HCT116 (cell line): Measurements from ENCODE around the gene ZNF423.

Source experiments
- CEBPB ChIP-seq: IDR thresholded peaks from 2 replicates; pipeline ENCODE4 v1.6.1; 2012; ENCODE audit warnings: low read depth
- EZH2 ChIP-seq: fragments of 200-600 bp; sonication (generic); IDR thresholded peaks from 2 replicates; pipeline ENCODE4 v1.6.1; 2017; ENCODE audit warnings: antibody characterized with exemption, mixed run types
- EZH2phosphoT487 ChIP-seq: fragments of 200-600 bp; IDR thresholded peaks from 2 replicates; pipeline ENCODE4 v1.6.1; 2018; ENCODE audit warnings: antibody characterized with exemption, borderline replicate concordance
- JUND ChIP-seq: IDR thresholded peaks from 2 replicates; pipeline ENCODE4 v1.6.1; 2012
- MAX ChIP-seq: IDR thresholded peaks from 2 replicates; pipeline ENCODE4 v1.6.1; 2012
- POLR2A ChIP-seq: IDR thresholded peaks from 2 replicates; pipeline ENCODE4 v1.7.0; 2011; ENCODE audit warnings: borderline replicate concordance; ENCODE audit not compliant: insufficient read depth, insufficient read length; ENCODE audit errors: extremely low read depth
- POLR2AphosphoS5 ChIP-seq: IDR thresholded peaks from 2 replicates; pipeline ENCODE4 v1.6.1; 2011; ENCODE audit warnings: mild to moderate bottlenecking, low read depth, low read length, moderate library complexity
- SIN3A ChIP-seq: IDR thresholded peaks from 2 replicates; pipeline ENCODE4 v1.6.1; 2012; ENCODE audit warnings: low read depth
- SRF ChIP-seq: IDR thresholded peaks from 2 replicates; pipeline ENCODE4 v1.6.1; 2012; ENCODE audit warnings: low read depth
- YY1 ChIP-seq: IDR thresholded peaks from 2 replicates; pipeline ENCODE4 v1.6.1; 2011; ENCODE audit warnings: low read length, low read depth, moderate library complexity, mild to moderate bottlenecking; ENCODE audit not compliant: insufficient replicate concordance; ENCODE audit errors: extremely low read depth
- ZFX ChIP-seq: fragments of 450-650 bp; IDR thresholded peaks from 2 replicates; pipeline ENCODE4 v1.6.1; 2017
- TF ChIP-seq, protein P1 (sequence below), 3 experiments: fragments of 200-600 bp in 1 of 3; sonication (generic) in 1 of 3; IDR thresholded peaks in 2 of 3; conservative IDR thresholded peaks in 1 of 3; 2 replicates each; pipeline ENCODE4 v1.5.1; 2012 to 2017; ENCODE audit warnings: low read depth in 2 of 3, low read length in 2 of 3, antibody characterized with exemption in 1 of 3, borderline replicate concordance in 1 of 3, control low read depth in 1 of 3, mild to moderate bottlenecking in 1 of 3, mixed read lengths in 1 of 3, mixed run types in 1 of 3, moderate library complexity in 1 of 3; ENCODE audit not compliant: insufficient read depth in 1 of 3
- TF ChIP-seq, protein P2 (sequence below): IDR thresholded peaks from 2 replicates; pipeline ENCODE4 v1.6.1; 2012; ENCODE audit warnings: low read depth
- TF ChIP-seq, protein P3 (sequence below): IDR thresholded peaks from 2 replicates; pipeline ENCODE4 v1.6.1; 2012

DNA sequence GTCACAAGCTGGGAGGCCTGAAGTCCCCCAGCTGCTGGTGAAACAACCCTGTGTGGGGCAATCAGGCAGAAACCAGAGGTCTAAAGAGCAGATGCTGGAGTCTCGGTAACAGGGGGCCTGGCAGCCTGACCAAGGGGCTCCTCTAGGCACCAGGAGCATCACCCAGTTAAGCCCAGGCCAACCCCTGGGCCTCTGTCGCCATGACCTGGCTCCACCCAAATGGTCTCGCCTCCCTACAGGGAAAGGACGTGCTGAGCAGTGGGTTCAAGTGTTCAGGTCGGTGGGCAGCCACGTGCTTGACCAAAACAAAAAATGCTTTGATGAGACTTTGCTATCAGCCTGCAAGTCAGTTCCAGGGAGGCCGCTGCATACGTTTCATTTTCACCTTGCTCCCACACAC, 240.3 kb downstream of the ZNF423 start:
- TF ChIP-seq JUND (no peak), CEBPB (no peak), EZH2 (no peak), ZFX (no peak), POLR2A (no peak), EZH2phosphoT487 (no peak), MAX (no peak), POLR2AphosphoS5 (no peak), SIN3A (no peak), SRF (no peak), YY1 (no peak)
- TF ChIP-seq, protein P1, sequence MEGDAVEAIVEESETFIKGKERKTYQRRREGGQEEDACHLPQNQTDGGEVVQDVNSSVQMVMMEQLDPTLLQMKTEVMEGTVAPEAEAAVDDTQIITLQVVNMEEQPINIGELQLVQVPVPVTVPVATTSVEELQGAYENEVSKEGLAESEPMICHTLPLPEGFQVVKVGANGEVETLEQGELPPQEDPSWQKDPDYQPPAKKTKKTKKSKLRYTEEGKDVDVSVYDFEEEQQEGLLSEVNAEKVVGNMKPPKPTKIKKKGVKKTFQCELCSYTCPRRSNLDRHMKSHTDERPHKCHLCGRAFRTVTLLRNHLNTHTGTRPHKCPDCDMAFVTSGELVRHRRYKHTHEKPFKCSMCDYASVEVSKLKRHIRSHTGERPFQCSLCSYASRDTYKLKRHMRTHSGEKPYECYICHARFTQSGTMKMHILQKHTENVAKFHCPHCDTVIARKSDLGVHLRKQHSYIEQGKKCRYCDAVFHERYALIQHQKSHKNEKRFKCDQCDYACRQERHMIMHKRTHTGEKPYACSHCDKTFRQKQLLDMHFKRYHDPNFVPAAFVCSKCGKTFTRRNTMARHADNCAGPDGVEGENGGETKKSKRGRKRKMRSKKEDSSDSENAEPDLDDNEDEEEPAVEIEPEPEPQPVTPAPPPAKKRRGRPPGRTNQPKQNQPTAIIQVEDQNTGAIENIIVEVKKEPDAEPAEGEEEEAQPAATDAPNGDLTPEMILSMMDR (IDR thresholded peaks at IDR 0.05 in 2 of 3, conservative IDR thresholded peaks at IDR 0.05 in 1 of 3; ENCODE audit: borderline replicate concordance in 1 of 3, insufficient read depth in 1 of 3, low read depth in 2 of 3, low read length in 2 of 3) = no peak
- TF ChIP-seq, protein P2, sequence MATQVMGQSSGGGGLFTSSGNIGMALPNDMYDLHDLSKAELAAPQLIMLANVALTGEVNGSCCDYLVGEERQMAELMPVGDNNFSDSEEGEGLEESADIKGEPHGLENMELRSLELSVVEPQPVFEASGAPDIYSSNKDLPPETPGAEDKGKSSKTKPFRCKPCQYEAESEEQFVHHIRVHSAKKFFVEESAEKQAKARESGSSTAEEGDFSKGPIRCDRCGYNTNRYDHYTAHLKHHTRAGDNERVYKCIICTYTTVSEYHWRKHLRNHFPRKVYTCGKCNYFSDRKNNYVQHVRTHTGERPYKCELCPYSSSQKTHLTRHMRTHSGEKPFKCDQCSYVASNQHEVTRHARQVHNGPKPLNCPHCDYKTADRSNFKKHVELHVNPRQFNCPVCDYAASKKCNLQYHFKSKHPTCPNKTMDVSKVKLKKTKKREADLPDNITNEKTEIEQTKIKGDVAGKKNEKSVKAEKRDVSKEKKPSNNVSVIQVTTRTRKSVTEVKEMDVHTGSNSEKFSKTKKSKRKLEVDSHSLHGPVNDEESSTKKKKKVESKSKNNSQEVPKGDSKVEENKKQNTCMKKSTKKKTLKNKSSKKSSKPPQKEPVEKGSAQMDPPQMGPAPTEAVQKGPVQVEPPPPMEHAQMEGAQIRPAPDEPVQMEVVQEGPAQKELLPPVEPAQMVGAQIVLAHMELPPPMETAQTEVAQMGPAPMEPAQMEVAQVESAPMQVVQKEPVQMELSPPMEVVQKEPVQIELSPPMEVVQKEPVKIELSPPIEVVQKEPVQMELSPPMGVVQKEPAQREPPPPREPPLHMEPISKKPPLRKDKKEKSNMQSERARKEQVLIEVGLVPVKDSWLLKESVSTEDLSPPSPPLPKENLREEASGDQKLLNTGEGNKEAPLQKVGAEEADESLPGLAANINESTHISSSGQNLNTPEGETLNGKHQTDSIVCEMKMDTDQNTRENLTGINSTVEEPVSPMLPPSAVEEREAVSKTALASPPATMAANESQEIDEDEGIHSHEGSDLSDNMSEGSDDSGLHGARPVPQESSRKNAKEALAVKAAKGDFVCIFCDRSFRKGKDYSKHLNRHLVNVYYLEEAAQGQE = no peak
- TF ChIP-seq, protein P3, sequence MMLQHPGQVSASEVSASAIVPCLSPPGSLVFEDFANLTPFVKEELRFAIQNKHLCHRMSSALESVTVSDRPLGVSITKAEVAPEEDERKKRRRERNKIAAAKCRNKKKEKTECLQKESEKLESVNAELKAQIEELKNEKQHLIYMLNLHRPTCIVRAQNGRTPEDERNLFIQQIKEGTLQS = no peak
